CD4-positive, alpha-beta T cell treated with Interleukin-15 for 4 hours (primary cell): Measurements from ENCODE around the gene BUD31.
"Not testable (repeated sequence)": the region's sequence is repeated elsewhere in the genome, so short reads cannot be mapped to it uniquely, and the experiment has no call there.

Source experiments
- DNase-seq: peaks from one replicate; pipeline ENCODE4 v3.0.0-alpha.2; 2020; ENCODE audit warnings: low spot score

BUD31 gene

DNA sequence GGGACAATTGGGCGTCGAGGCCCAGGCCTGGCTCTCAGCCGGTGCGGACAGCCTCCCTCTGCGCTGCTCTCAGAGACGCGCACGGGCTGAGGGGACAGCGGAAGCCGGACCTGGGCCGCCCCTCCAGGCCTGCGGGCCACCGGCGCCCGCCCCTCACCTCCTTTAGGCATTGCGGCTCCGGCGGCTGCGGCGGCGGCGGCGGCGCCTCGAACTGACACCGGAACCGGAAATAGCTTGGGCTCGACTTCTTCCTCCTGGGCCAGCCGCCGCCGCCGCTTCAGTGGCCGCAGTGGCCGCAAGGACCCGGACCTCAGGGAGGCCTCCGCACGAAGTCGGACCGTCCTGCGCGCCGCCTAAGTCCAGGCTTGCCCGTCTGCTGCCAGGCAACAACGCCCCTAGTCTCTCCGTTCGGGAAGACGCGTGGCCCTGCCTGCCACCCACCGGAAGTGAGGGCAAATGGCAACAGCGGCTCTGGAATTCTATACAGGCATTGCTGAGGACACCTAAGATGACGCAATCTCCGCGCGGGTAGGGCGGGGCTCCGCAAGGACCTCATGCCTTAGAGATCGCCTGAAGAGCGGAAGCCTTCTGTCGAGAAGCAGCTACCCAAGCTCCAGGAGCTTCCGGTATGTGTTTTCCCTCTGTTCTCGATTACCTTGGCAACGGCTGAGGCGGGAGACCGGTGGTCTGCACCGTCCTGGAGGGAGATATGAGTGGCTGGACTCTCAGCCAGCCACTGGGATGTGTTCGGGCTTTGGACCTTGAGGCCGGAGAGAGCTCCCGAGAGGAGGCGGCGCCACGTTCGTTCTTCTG is at the start of gene BUD31, which contains the start of gene PDAP1:
BUD31 (plus strand) TSS at position 591 of the 813 bp plus-strand sequence. CDS start 2,124 bp downstream, outside the sequence.
PDAP1 (minus strand) TSS at position 219 of the 813 bp plus-strand sequence; CDS start at position 170, 49 bp downstream.
- peak; percentile 97 for DNase-seq

DNA sequence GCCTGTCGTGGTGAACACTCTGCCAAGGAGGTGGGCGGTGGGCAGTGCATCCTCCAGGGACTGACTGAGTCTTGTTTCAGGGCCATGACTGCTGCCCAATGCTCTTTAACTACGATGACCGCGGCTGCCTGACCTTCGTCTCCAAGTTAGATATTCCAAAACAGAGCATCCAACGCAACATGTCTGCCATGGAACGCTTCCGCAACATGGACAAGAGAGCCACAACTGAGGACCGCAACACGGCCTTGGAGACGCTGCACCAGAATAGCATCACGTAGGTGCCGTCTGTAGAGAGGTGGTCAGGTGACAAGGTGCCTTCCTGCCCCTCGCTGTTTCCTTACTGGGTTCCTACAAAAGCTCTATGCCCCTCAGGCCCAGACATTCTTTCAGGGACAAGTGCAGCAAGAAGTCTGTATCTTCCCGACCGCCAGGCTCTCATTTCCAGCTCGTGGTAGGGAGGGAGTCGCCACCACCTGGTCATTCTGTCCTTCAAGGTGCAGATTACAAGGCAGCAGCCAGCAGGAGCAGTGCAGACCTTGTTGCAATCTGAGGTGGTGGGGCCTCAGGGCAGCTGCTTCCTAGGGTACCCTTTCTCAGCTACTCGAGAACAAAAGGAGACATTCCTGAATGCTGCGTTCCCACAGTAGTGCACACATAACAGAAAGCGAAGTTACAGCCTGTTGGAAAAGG is 49.2 kb upstream of the BUD31 start:
- DNase-seq, result no peak

DNA sequence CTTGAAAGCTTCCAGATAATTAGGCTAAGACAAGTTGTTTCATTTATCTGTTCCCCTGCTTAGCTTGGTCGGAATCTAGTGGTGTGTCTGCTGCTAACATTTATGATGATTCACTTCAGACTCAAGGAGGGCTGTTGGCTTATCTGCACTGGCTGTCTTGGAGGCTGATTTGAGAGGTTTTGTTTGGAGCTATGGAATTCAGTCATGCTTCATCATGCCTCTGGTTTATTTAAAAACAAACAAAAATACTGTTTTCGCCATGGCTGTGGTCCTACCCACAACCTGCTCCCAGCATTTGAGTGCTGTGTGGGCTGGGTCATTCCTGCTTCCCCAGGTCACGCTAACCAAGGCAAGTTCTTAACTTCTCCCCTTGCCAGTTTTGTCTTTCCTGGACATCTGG is 46.0 kb upstream of the BUD31 start:
- no peak for DNase-seq

DNA sequence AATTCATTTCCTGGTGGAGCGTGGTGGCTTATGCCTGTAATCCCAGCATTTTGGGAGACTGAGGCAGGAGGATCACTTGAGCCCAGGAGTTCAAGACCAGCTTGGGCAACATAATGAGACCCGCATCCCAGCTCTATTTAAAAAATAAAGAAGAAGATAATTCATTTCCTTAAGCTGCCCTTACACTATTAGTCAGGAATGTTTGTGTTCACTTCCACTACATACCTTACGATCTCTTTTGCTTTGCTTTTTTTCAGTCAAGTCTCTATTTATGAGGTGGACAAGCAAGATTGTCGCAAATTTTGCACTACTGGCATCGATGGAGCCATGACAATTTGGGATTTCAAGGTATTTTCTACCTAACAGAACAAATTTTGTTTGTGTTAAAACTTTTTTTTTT is 45.5 kb upstream of the BUD31 start:
- no peak for DNase-seq

DNA sequence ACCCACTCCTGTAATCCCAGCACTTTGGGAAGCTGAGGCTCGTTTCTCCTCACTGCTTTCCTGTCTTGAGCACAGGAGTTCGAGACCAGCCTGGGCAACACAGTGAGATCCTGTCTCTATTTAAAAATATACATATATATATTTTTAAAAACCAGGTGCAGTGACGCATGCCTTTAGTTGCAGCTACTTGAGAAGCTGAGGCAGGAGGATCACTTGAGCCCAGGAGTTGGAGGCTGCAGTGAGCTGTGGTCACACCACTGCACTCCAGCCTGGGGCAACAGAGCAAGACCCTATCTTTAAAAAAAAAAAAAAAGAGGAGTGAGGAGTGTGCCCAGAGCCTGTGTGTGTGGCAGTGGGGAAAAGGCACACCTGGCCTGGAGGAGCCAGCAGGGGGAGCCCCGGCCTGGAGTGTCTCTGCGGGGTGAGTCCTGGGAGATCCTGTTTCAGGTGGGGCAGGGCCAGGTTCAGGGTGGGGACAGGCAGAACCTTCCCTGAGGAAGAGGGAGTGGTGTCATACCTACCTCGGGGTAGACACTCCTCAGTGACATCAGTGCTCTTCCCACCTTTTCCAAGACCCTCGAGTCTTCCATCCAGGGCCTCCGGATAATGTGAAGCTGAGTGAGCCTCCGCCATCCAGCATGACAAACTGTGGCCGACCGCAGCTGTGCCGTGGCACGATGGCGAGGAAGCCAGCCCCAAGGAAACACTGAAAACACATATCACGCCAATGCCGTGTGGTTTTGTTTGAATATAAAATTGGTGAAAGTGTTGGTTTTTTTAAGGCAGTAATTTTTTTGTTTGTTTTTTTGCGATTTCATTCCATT is 43.2 kb upstream of the BUD31 start:
- peak; percentile 65 for DNase-seq

DNA sequence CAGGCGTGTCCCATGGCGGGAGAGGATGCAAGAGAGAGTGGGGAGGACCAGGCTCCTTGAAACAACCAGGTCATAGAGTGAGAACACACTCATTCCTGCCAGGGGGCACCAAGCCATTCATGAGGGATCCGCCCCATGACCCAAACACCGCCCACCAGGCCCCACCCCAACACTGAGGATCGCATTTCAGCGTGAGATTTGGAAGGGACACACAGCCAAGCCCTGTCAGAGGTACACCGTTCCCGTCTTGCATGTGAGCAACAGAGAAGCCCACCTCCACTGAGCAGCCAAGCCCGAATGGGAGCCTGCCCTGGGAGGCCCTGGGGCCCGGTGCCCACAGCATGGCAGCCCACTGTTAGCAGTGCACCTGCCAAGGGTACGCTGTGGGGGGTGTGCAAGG is 42.1 kb upstream of the BUD31 start:
- no peak for DNase-seq

GRCh38 chr7:99368750-99369389 is 39.9 kb upstream of the BUD31 start:
- no peak for DNase-seq

GRCh38 chr7:99369767-99370391 is 38.9 kb upstream of the BUD31 start:
- no peak for DNase-seq

- no peak for DNase-seq
These were observed 37.3 kb upstream of the BUD31 start for GRCh38 chr7:99371376-99371920.

DNA sequence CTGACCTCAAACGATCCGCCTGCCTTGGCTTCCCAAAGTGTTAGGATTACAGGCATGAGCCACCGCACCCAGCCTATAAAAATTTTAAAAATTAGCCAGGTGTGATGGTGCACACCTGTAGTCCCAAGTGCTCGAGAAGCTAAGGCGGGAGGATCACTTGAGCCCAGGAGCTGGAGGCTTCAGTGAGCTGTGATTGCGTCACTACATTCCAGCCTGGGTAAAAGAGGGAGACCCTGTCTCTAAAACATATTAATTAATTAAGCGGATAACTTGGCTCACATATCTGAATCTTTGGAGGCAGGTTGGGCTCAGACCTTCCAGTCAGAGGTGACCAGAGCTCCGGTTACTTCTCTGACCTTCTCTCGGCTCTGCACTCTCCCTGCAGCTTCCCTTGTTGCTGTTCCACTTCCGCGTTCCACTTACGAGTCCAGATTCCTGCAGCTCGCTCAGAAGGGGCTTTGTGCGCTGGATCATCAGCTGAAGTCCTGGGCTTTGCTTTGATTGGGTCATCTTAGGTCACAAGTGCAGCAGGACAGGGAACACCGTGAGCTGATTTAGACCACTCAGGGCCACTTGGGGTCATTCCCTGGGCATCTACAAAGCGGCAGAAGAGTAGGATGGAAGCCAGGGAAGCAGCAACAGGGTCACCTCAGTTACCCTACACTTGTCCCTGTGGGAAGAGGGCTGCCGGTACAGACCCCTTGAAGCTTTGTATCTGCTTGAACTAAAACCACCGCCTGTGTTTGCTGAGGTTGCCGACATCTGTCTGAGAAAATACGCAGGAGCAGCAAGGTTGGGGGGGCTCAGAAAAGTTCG is 36.3 kb upstream of the BUD31 start:
- DNase-seq, result no peak

GRCh38 chr7:99373091-99374066 is 35.4 kb upstream of the BUD31 start:
- no peak for DNase-seq

- DNase-seq, result peak; percentile 80
These were observed 34.4 kb upstream of the BUD31 start, which contains the start of gene ARPC1B for GRCh38 chr7:99374111-99375064. Gene ARPC1B, plus strand, starts transcription at chr7:99374730. Its CDS starts 10,985 bp downstream, at chr7:99385715.

DNA sequence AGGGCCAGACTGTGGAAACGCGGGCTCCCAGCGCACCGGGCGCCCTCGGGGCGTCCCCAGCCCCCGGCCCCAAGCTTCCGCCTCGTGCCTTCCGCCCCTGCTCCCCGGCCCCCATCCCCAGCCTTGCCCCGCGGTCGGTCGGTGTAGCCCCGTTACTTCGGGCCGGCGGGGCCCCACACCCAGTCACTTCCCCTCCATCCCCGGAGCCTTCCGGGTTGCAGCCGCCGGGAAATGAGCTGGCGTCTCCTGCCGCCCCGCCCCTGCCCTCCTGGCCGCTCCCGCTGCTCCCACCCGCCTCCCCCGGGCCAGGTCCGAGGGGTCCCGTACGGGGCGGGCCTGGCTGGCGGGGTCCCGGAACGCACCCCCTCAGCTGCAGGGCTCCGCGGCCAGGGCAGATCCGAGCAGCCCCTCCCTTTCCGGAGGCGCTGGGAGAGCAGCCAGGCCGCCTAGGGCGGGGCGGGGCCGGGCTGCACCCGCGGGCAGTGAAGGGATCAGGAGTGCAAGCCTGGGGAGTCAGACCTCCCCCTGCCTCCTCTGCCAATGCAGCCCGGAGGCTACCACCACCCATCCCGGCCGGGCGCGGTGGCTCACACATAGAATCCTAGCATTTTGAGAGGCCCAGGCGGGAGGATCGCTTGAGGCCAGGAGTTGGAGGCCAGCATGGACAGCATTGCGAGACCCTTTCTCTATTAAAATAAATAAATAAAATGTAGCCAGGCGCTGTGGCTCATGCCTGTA is 33.5 kb upstream of the BUD31 start:
- DNase-seq, result peak; percentile 62

- DNase-seq, result peak; percentile 76
These were observed 29.7 kb upstream of the BUD31 start for GRCh38 chr7:99379043-99379577.

GRCh38 chr7:99379693-99380031 is 29.1 kb upstream of the BUD31 start:
- DNase-seq, result not testable (repeated sequence)

DNA sequence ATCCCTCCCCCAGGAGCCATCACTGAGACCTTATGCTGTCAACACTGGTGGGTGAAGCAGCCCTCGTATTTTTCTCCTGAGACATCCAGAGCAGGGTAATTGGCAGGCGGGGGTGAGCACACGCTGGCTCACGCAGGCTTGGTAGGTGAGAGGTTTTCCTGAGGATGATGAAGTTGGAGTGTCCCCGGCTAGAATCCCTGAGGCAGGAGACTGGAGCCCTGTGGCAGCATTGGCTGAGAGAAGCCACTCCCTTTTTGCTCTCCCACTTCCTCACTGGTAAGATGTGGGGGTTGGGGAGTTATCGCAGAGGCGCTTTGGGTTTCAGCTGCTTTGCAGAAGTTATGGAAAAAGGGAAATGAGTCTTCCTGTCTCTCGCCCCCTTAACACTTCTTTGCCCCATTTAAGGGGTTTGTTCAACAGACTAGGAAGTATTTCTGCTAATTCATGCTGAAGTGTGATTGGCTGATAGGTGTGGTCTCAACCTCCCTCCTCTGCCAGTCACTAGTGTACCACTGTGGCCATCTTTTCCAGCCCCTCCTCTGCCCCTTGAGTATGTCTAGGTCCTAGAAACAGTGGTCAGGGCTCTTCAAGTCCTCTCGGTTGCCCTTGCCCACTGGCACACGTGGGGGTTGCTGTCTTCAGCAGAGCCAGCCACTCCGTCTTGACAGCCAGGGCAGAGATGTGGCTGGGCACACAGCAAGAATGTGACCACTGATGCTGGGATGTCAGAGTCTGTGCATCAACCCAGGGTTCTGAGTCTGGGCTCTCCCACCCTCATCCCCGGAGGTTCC is 28.5 kb upstream of the BUD31 start:
- peak; percentile 40 for DNase-seq
